ENCODE data around the gene BTBD1.
"Not testable (repeated sequence)": the region's sequence is repeated elsewhere in the genome, so short reads cannot be mapped to it uniquely, and the experiment has no call there.

BTBD1 gene

DNA sequence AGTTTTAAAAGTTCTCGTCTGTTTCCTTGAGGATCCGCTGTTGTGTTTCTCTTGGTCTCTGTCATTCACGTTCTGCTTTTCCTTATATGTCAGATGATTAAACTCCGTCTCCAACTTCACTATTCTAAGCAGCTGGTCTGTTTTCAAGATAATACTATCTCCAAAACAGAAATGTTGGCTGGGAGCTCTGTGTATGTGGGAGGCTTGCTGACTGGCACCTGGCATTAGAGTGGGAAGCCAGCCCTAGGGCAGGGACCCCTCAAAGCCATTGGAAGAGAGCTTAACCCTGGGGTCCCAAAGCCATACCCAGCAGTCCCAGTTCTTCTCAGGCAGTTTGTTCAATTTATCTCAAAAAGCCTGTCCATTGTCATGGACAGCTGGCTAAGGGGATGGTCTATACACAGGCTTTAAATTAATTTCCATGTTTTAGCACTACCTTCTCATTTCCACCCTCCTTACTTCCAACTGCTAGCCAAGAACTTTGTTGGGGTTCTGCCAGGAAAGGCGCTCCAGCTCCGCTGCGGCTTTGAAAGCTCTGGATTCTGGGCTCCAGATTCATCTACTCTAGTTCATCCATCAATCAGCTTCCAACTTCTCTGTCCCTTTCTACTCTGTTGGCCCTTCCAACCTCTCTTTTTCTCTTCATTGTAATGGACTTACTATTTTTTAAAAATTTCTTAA, 9.2 kb downstream of the BTBD1 start:
- DNase-seq (ENCODE audit: low spot score): no peak

DNA sequence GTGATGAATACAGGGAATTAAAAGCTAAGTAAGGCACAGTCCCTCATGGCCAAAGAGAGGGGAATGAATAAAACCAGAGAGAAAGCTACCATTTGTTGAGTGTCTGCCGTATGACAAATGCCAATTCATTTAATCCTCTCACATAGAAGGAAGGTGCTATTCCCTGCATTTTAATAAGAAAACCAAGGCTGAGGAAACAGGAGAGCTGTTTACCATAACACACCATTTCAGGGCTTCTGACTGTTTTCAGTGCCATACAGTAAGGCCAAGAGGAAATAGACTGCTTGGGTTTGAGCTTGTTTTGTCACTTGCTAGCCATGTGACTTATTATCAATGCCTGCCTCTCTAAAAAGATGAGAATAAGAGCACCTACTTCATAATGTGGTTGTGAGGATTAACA, 10.1 kb downstream of the BTBD1 start:
- no peak for DNase-seq (ENCODE audit: low spot score)

DNA sequence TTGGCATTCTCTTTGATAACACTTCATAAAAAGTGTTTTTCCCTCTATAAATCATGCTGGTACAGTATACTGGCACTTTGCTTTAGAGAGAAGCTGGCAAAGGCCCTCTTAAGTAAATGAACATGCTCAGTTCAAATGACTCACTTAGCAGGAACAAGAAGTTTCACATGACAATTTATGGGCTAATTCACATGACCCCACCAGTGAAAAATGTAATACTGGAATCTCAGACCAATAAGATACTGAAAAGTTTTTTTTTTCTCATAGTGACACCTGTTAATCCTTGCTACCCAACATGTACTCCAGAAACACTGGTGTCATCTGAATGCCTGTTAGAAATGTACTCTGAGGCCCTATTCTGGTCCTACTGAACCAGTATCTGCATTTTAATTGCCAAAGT, 13.9 kb downstream of the BTBD1 start:
- DNase-seq (ENCODE audit: low spot score): peak; percentile 53

DNA sequence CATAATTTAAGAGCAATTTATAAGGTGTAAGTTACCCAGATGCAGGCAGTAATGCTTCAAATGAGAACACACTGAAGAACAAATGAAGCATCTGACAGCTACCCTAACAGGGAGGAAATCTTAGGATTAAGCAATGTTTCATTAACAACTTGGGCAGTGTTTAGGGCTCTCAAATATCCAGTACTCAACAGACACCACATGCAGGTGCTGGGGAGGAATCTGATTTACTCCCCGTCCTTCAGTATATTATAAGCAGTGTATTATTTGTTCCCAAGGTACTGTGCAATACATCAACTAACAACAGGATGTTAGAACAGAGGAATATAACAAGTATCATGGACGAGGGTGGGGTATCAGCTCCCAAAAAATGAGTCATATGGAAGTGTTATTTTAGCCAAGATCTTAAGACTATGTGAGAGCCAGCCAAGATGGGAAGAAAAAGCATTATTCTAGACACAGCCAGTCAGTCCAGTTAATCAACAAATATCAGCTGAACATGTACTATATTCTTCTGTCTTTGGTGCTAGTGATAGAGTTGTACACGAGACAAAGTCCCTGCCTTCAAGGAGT, 20.4 kb downstream of the BTBD1 start:
- DNase-seq (ENCODE audit: low spot score): peak; percentile 51

DNA sequence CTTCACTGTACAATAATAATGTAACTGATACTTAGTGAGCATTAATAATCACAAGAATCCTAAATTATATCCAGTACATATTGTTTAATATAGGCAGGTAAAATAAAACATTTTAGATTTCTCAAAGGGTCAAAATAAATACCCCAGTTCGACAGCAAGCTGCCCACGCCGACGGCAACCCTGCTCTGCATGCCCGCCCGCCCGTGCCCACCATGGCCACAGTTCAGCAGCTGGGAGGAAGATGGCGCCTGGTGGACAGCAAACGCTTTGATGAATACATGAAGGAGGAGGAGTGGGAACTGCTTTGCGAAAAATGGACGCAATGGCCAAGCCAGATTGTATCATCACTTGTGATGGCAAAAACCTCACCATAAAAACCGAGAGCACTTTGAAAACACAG, 22.9 kb downstream of the BTBD1 start:
- no peak for DNase-seq (ENCODE audit: low spot score)

DNA sequence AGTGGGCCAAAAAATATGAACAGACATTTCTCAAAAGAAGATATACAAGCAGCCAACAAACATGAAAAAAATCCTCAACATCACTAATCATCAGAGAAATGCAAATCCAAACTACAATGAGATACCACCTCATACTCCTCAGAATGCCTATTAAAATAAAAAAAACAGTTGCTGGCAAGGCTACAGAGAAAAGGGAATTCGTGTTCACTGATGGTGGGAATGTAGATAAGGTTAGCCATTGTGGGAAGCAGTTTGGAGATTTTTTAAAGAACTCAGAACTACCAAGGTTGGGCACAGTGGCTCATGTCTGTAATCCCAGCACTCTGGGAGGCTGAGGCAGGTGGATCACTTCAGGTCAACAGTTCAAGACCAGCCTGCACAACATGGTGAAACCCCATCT, 27.8 kb downstream of the BTBD1 start:
- no peak for DNase-seq (ENCODE audit: low spot score)

DNA sequence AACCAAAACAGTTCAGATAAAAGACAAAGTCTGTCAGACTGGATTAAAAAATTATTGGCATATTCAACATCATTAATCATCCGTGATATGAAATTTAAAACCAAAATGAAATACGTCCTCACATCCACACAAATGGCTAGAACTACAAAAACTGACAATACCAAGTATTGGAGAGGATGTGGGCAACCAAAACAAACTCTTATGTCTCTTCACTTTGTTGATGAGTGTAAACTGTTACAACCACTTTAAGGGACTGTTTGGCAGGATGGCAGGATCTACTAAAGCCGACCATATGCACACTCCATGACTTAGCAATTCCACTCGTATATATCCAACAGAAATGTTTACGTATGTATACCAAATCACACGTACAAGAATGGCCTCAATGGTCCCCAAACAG, 30.8 kb downstream of the BTBD1 start:
- DNase-seq (ENCODE audit: low spot score): no peak

DNA sequence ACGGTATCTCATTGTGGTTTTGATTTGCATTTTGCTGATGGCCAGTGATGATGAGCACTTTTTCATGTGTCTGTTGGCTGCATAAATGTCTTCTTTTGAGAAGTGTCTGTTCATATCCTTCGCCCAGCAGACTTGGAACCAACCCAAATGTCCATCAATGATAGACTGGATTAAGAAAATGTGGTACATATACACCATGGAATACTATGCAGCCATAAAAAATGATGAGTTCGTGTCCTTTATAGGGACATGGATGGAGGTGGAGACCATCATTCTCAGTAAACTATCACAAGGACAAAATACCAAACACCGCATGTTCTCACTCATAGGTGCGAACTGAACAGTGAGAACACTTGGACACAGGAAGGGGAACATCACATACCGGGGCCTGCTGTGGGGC, 35.8 kb downstream of the BTBD1 start:
- DNase-seq (ENCODE audit: low spot score): not testable (repeated sequence)

DNA sequence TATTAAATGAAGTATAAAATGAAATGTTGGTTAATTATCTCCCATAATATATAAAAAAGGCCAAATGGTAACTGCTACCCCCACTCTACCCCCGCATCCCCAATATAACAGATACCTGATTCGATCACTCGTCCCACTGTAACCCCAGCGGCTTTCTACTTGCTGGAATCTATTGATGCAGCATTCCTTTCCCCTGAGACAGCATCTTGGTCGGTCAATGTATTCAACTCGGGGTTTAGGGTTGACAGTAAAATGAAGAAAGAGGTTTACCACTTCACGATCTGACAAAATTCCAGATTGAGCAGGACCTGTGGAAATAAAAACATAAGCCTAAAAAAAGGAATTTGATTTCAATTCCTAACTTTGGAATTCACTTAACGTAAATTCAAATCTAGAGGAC, 37.0 kb downstream of the BTBD1 start:
- no peak for DNase-seq (ENCODE audit: low spot score)

DNA sequence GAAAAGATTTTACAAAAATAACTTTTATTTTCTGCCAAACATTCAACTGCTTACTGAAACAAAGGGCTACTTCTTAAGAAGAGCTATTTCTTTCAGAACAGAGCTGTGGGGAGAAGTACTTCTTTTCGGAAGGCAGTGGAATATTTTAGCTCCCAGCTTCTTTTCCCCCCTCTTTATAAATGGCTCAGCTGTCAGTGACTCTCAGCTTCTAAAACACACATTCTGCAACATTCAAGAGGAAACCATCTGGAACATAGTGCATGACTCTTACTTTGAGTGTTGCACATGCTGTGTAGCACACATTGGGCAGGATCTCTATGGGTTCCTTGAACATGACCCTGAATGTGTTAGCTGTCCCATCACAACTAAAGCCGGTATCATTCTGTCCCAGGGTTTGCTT, 48.6 kb downstream of the BTBD1 start:
- no peak for DNase-seq (ENCODE audit: low spot score)

DNA sequence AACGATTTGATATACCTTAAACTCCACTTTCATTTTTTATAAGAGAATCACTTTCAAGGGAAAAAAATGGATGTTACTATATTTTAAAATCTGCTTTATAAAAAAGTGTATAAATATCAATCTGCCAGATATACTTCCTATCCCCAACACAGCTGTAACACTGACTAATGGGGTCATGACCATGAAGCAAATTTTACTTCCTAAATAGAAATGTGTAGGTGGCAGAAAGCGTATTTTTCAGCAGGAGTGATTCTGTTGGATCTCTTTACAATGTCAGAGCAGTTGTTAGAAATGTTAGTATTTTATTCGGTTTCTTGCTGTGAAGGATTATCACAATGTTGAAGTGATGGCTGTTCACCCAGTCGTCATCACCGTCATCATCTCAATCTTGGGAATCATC, 50.1 kb downstream of the BTBD1 start:
- no peak for DNase-seq (ENCODE audit: low spot score)

DNA sequence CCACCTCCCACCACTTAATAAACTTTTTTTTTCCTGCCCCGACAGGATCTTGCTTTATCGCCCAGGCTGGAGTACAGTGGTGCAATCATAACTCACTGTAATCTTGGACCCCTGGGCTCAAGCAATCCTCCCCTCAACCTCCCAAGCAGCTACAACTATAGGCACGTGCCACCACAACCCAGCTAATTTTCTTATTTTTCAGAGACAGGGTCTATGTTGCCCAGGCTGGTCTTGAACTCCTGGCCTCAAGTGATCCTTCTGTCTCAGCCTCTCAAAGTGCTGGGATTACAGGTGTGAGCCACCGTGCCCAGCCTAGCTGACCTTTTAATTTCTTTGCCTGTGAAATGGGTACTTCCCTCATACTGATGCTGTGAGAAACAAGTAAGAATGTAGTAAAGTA, 51.7 kb downstream of the BTBD1 start:
- DNase-seq (ENCODE audit: low spot score): no peak

DNA sequence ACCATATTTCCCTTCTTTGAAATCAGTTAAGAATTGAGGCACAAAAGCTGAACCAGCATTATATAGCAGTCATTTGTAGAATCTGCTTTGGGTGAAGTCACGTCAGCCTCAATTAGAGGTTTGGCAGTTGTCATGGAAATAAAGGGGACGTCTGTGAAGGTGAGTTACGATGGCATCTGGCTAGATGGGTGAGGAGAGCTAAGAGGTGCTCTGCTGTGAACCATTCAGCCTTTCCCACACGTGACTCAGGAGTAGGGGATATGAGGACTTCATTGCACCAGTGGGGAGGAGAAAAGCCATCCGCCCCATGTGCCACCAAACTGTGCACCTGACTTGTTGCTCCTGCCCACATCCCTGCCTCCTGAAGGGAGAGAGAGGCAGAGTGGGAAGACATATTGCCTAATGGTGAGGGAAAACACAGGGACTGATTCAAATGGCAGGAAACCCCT, 52.8 kb downstream of the BTBD1 start:
- DNase-seq (ENCODE audit: low spot score): no peak

DNA sequence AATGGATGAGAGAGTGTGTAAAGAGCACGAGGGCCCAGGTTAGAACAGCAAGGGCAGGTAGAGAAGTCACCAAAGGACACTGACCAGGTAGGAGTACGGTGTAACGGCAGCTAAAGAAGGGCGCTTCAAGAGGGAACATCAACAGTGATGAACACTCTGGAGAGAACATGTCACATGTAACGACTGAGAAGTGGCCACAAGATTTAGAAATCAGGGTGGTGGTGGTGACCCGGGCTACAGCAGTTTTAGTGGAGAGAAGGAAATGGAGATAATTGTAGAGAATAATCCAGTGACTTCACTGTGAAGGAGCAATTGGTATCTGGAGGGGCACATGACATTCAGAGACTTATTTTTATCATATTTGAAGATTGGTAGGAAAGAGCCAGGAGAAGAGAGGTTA, 54.4 kb downstream of the BTBD1 start:
- no peak for DNase-seq (ENCODE audit: low spot score)

DNA sequence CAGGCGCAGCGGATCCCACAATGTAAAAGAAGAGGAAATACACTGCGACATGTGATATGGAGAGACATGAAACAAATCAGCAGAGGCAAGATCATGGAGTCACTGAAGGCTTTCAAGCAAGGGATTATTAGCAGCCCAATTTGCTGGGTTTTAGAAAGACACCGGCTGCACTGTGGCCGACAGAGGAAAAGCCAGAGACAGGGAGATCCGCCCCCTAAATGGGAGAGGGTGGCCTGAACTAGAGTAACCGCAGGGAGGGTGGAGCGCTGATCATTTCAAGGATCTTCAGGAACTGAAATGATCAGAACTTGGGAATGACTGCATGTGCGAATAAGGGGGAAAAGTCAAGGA, 55.0 kb downstream of the BTBD1 start:
- peak; percentile 15 for DNase-seq (ENCODE audit: low spot score)

DNA sequence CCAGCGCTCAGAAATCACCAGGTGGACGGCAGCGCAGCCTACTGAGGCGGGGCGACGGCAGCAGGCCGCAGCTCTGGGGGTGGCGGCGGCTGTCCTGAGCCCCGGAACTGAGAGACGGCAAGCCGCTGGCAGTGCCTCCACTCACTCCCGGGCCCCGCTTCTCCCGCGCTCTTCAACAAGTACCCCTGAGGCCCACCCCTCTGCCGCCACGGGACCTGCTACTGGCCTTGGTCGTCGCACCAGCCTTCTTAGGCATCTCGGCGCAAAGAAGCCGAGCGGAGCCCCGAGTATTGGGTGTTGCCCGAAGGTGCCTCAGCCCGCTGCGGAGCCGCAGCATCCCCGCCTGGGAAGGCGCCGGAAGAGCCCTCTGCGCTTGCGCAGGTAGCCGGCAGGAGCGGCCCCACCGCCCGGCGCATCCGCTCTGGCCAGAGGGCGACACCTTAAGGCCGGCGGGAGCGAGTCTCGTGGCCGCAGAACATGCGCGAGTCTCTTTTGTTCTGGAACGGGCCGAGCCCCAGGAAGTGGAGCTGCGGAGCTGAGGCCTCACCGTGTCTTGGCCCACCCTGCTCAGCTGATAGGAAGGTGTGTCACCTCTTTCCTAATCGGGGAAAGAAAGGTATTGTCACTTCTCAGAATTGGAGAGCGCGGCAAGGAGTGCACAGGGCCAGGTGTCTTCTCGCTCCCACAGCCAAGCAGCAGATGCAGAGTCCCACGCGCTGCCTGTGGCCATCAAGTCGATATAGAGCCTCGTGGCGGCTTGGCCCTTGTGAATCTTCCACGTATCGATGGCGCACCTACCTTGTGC, 55.6 kb downstream of the BTBD1 start, which contains the start of gene C15orf40:
Gene C15orf40 (minus strand): TSS at position 369 of the 805 bp plus-strand sequence. CDS start 32 bp downstream, at position 337.
- peak; percentile 98 for DNase-seq (ENCODE audit: low spot score)

DNA sequence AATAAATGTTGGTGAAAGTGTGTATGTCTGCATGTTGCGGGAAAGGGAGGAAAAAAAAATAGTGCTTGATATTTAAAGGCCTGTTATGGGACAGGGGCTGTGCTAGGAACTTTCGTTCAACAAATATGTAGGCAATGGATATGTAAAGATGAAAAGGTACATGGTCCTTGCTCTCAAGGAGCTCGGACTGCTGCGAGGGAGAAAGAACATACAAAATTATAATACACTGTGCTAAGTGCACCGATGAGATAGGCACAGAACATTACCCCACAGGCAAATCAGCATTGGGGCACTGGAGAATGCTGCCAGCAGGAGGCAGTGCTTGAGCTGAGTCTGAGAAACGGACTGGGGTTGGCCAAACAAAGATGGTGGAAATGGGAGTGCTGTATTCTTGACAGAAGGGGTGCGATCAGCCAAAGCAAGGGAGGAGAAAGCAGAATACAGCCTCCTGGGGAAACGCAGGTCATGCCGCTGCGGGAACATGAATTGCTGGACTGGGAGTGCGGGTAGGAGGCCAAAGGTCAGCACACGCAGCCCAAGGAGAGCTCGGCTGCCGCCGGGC, 56.3 kb downstream of the BTBD1 start:
- peak; percentile 85 for DNase-seq (ENCODE audit: low spot score)

DNA sequence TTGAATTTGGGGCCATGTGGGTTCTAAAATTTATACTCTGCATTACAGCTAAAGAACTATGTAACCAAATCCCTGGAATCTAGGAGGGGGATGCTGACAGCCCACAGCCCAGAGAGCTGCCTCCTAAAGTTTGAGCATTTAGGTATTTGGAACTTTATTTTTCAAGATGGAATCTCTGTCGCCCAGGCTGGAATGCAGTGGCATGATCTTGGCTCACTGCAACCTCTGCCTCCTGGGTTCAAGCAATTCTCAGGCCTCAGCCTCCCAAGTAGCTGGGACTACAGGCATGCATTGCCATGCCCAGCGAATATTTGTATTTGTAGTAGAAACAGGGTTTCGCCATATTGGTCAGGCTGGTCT, 66.4 kb downstream of the BTBD1 start:
- DNase-seq (ENCODE audit: low spot score): not testable (repeated sequence)

DNA sequence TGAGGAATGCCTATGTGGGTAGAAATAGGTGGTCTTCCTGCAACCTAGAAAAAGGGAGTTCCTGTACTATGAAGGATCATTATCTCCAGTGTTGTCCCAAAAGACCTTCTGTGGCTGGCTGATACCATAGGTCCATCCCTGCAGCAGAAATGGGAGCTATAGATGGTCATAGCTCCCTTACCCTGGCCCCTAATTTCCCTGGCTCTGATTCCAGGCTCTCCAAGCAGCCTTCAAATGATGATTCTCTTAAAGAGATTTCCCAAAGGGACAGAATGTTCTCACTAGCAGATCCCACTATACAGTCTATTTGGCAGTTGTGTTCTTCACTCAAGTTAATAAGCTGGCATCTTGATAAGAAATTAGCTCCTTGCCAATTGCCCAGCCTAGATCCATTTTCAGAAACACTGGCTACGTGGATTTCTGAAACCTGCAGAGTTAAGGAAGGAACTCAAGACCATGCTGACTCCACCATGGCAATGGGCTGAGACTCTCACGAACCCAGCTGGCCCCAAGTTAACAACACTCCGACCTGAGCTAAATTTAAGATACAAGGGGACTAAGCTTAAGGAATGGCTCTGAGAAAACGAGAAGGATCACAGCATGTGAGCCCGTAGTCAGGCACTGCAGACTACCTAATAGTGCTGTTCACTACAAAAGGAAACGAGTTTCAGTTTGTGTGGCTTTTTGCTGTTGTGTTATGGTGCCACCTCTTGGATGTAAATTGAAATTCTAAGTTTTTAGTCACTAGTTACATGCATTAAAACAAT, 67.0 kb downstream of the BTBD1 start:
- DNase-seq (ENCODE audit: low spot score): peak; percentile 67

DNA sequence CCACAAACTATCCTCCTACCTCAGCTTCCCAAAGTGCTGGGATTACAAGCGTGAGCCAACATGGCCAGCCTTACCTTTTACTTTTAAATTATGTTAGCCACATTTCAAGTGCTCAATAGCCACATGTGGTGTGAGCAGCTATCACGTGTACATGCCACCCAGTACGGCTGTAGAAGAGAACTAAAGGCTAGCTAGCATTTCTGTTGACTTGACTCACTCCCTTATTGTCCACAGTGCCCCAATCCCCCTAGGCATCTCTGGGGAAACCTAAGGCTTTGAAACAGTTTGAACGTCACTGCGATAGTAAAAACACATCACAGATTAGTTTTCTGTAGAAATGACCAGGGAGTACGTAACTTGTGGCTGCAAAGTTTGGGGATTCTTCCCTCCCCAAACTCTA, 67.6 kb downstream of the BTBD1 start:
- no peak for DNase-seq (ENCODE audit: low spot score)

DNA sequence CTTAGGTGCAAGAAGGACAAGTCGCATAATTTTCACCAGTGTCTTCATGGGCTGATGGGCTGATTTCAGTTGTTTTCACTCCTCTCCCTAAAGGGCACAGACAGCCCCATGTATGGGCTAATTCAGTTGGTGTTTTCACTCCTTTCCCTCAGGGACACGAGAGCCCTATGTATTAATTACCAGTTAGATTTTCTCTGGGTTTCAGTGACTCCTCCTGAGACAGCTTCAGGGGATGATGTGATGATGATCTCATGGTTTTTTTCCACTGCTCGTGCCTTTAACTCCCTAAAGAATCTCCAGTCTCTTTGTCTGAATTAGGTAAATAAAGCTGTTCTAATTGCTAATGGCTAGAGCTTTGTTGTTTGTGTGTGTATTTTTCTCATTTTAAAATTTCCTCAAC, 71.1 kb downstream of the BTBD1 start:
- DNase-seq (ENCODE audit: low spot score): peak; percentile 14

DNA sequence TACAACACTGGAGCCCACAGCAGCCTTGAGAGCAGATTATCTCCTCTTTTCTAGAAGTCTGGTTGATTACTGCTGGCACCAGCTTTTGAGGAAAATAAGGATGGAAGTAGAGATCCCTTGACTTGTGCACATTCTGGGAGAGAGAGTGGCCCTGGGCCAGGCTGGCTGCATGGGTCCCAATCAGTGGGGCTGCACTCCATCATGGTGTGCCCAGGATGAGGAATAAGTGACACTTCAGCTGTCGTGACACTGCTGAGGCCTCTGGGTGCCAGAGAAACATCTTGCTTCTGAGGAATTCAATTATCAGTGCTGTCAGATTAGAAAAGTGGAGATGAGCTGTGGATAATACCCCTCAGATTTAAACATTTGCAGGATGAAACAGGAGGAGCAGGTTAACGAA, 72.0 kb downstream of the BTBD1 start:
- no peak for DNase-seq (ENCODE audit: low spot score)

Measured in AG08395 (cell line).